Calu3 (cell line): Measurements from ENCODE around the gene SETSIP. TPM values are rescaled to one million over a fixed set of nuclear protein-coding genes. Genes with fewer than 3 reads are reported as not detected.

Source experiments
- BruUV-seq: library from RNA; stranded (reverse); fragments of 400-500 nt; replicated peaks from 2 replicates; lab custom pipeline; 2021; lab: Mats Ljungman, UMichigan
- CTCF ChIA-PET: fragments of 300-600 bp; sonication (Branson Sonifier 250); formaldehyde crosslinking; loops from one replicate; lab custom pipeline; 2022; ENCODE audit warnings: antibody characterized with exemption; lab: Charles Lee
- DNase-seq: peaks from one replicate; pipeline ENCODE4 v3.0.0; 2022
- H3K27ac Mint-ChIP-seq: one replicate; pipeline ENCODE4 v1.8.0; 2022; ENCODE audit warnings: mixed read lengths; ENCODE audit not compliant: unreplicated experiment
- H3K27me3 Mint-ChIP-seq: one replicate; pipeline ENCODE4 v1.8.0; 2022; ENCODE audit warnings: mixed read lengths; ENCODE audit not compliant: unreplicated experiment
- H3K36me3 Mint-ChIP-seq: one replicate; pipeline ENCODE4 v1.8.0; 2022; ENCODE audit warnings: mild to moderate bottlenecking, moderate library complexity, mixed read lengths; ENCODE audit not compliant: insufficient read depth, unreplicated experiment
- H3K4me1 Mint-ChIP-seq: one replicate; pipeline ENCODE4 v1.8.0; 2022; ENCODE audit warnings: mild to moderate bottlenecking, low read depth, mixed read lengths; ENCODE audit not compliant: unreplicated experiment
- H3K4me3 Mint-ChIP-seq: one replicate; pipeline ENCODE4 v1.8.0; 2022; ENCODE audit warnings: mild to moderate bottlenecking, low read depth, moderate library complexity, mixed read lengths; ENCODE audit not compliant: unreplicated experiment
- H3K9me3 Mint-ChIP-seq: one replicate; pipeline ENCODE4 v1.8.0; 2022; ENCODE audit warnings: low read depth, mixed read lengths; ENCODE audit not compliant: unreplicated experiment
- intact Hi-C: fragments of 100-400 bp; cut with micrococcal nuclease; formaldehyde crosslinking; loops from one replicate; pipeline ENCODE4 v1.10.0; 2022; ENCODE audit not compliant: unreplicated experiment
- total RNA-seq: library from RNA; stranded (reverse); gene quantifications from 2 replicates; pipeline ENCODE4 v1.2.3, GENCODE V29; 2022
- TF ChIP-seq, protein P1 (sequence below): fragments of 200-600 bp; IDR thresholded peaks from one replicate; pipeline ENCODE4 v1.8.0; 2022; ENCODE audit warnings: antibody characterized with exemption; ENCODE audit not compliant: unreplicated experiment

Gene SETSIP
- total RNA-seq, 1 experiment from 2014 or later: not detected

DNA sequence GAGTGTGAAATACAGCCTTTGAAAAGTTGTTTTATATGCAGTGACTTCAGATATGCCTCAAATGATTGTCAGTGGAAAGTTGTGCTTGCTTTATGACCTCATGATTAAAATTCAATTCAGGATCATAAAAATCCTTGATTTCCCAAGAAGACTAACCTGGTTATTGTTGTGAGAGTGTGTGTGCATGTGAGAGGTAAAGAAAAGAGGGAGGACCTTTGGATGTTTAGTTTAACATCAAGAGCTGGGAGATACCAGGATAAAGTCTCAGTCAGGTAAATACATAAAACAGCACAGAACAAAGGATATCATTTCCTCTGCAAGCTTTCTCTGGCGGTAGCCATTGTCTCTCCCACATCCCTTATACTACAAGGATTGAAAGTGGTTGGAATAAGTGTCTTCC, 19.4 kb upstream of the SETSIP start:
- TF ChIP-seq, protein P1, sequence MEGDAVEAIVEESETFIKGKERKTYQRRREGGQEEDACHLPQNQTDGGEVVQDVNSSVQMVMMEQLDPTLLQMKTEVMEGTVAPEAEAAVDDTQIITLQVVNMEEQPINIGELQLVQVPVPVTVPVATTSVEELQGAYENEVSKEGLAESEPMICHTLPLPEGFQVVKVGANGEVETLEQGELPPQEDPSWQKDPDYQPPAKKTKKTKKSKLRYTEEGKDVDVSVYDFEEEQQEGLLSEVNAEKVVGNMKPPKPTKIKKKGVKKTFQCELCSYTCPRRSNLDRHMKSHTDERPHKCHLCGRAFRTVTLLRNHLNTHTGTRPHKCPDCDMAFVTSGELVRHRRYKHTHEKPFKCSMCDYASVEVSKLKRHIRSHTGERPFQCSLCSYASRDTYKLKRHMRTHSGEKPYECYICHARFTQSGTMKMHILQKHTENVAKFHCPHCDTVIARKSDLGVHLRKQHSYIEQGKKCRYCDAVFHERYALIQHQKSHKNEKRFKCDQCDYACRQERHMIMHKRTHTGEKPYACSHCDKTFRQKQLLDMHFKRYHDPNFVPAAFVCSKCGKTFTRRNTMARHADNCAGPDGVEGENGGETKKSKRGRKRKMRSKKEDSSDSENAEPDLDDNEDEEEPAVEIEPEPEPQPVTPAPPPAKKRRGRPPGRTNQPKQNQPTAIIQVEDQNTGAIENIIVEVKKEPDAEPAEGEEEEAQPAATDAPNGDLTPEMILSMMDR: no peak
- Mint-ChIP-seq H3K4me1 (no peaks in the 10 kb centered on the region), H3K27me3 (no peaks in the 10 kb centered on the region), H3K9me3 (no peaks in the 10 kb centered on the region), H3K4me3 (no peak overlapping the region), H3K36me3 (no peaks in the 10 kb centered on the region), H3K27ac (no peak overlapping the region)
- intact Hi-C loops: no loop called here
- CTCF ChIA-PET: no interaction called here
- BruUV-seq: no TSS peak
- DNase-seq: no peak

GRCh38 chr1:92094090-92094489, 18.9 kb upstream of the SETSIP start:
- TF ChIP-seq, protein P1: no peak
- CTCF ChIA-PET: interaction anchor here (0.5 kb wide), 1 partner anchor 1298 kb away, joined by 3 read pairs; no protein-coding TSS in a partner anchor
- no peaks in the 10 kb centered on the region for H3K36me3 Mint-ChIP-seq
- H3K4me1 Mint-ChIP-seq: no peaks in the 10 kb centered on the region
- BruUV-seq: no TSS peak
- H3K27me3 Mint-ChIP-seq: no peaks in the 10 kb centered on the region
- intact Hi-C loops: no loop called here
- no peak overlapping the region for H3K27ac Mint-ChIP-seq
- DNase-seq: no peak
- no peak overlapping the region for H3K4me3 Mint-ChIP-seq
- H3K9me3 Mint-ChIP-seq: no peaks in the 10 kb centered on the region

- BruUV-seq: no TSS peak
- Mint-ChIP-seq H3K27me3 (no peaks in the 10 kb centered on the region), H3K36me3 (no peaks in the 10 kb centered on the region), H3K27ac (no peak overlapping the region), H3K4me1 (no peaks in the 10 kb centered on the region), H3K9me3 (no peaks in the 10 kb centered on the region), H3K4me3 (no peak overlapping the region)
- no peak for DNase-seq
- CTCF ChIA-PET: no interaction called here
- TF ChIP-seq, protein P1: no peak
- intact Hi-C loops: no loop called here
Measured at GRCh38 chr1:92091625-92092024, 16.4 kb upstream of the SETSIP start.

DNA sequence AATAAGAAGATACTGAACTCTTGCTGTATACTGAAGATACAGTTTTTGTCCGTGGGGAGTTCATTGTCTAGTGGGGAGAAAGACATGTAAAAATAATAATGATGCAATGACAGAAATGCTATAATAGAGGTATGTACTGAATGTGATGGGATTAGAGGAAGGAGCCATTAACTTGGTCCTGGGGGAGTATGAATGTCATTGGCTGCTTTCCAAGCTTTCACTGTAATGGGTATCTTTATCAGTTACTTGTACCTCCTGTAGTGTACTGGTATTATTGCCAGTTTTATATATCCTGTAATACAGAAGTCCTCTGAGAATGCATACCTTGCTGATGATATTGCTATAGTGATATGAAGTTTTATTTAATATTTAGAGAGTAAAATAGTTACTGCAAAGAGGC, 12.3 kb upstream of the SETSIP start:
- H3K36me3 Mint-ChIP-seq: no peaks in the 10 kb centered on the region
- no peak overlapping the region for H3K27ac Mint-ChIP-seq
- BruUV-seq: no TSS peak
- no peaks in the 10 kb centered on the region for H3K9me3 Mint-ChIP-seq
- intact Hi-C loops: no loop called here
- no peak for DNase-seq
- H3K4me3 Mint-ChIP-seq: no peak overlapping the region
- H3K4me1 Mint-ChIP-seq: no peaks in the 10 kb centered on the region
- H3K27me3 Mint-ChIP-seq: no peaks in the 10 kb centered on the region
- CTCF ChIA-PET: no interaction called here
- TF ChIP-seq, protein P1: no peak
